Measurements from ENCODE around the gene LY6G5B.
A peak's percentile ranks its signal among the peaks of the same experiment; 100 is the strongest.
"Not testable (repeated sequence)": the region's sequence is repeated elsewhere in the genome, so short reads cannot be mapped to it uniquely, and the experiment has no call there.

Gene LY6G5B

DNA sequence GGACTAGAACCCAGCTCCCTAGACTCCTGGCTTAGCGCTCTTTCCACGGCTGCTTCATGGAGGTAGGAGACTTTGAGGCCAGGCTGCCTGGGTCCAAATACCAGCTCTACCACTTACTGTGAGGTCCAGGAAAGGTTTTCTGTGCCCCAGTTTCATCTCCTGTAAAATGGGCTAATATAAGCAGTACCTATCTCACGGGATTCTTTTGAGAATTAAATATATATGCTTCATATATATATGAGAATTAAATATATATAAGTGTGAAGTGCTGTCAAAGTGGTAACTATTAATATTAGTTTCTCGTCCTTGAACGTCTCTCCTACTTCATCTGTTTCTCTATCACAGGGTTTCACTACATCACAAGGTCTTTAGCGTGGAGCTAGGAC, 21.3 kb downstream of the LY6G5B start:
- DNase-seq (ENCODE audit: low read depth), result no peak

DNA sequence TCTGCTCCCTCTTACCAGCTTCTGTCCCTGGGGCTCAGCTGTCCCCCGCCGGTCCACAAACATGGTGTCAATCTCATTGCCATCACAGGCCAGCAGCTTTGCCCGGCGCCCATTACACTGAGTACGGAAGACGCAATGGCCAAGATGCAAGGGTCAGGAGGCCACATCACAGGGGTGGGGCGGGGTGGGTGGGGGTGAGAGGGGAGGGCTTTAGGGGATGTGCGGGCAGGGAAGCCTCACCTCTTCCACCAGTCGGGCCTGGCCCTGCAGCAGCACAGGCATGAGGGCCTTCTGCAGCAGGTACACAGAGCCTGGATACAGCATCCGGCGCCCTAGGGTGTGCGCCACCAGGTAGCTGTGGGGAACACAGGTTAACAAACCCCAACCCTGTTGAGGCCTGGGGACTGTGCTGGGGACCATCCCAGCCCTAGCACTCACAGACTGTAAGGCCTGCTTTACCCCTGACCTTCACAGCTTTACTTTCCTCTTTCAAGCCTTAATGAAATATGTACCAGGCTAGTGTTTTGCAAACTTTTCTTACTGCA, 21.9 kb downstream of the LY6G5B start:
- DNase-seq (ENCODE audit: low read depth), result no peak

DNA sequence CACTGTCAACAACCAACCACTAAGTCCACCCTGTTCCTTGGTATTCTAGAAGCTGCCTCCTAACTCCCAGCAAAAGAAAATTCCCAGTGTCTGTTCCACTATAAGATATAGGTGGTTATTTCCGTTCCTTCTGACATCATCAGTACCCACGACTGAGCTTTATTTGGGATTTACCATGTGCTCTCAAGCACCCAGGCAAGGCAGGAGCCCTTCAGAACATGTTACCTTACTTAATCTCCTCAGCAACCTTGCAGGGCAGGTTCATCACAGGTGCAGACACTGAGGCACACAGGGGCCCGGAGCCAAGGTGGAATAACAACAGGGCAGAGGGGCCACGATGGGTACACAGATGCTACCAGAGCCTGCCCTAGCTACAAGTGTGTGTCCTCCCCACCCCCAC, 22.6 kb downstream of the LY6G5B start:
- DNase-seq (ENCODE audit: low read depth), result no peak

DNA sequence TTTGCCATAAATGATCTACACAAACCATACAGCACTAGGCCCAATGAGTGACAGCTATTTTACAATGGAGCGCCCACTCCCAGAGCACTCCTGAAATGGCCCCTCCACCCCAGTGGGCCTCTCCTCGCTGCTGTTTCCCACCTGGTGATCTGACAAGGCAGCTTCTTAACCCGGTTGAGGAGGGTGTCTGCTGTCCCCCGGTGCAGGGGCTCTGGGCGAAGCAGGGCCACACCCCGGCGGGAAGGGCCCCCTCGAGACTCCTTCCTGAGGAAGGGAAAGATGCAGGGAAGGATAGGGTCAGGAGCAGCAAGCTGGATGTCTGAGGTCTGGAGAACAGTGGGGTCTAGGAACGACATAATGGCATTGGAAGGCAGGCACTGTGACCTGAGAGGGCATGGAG, 23.1 kb downstream of the LY6G5B start:
- DNase-seq (ENCODE audit: low read depth), result no peak

DNA sequence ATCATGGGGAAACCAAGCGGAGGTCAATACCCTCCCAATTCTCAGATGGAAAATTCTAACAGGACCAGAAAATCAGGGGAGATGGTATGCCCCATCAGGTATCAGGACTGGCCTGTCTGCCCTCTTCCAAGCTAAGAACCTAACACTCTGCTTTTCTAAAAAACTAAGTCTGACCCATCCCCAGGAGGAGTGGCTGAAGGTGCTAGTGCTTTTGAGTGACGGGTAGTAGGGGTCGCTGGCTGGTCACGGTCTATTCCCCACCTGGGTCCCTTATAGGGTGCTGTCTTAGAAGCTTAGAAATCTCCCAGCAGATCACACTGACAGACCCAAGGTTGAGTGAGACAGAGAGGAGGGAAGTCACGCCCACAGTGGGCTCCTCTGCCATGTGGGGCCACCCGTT, 23.8 kb downstream of the LY6G5B start:
- no peak for DNase-seq (ENCODE audit: low read depth)

DNA sequence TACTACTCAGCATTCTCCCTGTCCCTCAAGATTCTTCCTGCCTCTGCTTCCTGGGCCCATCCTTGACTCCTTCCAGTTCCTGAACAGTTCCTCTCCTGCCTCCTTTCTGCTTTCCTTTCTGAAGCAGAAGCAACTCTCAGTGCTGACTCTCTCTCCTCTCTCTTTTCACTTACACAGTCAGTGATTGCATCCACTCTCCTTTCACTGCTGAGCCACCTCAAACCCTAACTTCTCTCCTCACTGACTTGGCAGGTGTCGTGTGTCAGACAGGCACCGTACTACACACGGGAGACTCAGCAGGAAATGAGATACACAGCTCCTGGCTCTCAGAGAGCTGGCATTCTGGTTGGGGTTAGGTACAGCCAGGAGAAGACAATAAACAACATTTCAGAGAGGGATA, 27.8 kb downstream of the LY6G5B start:
- no peak for DNase-seq (ENCODE audit: low read depth)

DNA sequence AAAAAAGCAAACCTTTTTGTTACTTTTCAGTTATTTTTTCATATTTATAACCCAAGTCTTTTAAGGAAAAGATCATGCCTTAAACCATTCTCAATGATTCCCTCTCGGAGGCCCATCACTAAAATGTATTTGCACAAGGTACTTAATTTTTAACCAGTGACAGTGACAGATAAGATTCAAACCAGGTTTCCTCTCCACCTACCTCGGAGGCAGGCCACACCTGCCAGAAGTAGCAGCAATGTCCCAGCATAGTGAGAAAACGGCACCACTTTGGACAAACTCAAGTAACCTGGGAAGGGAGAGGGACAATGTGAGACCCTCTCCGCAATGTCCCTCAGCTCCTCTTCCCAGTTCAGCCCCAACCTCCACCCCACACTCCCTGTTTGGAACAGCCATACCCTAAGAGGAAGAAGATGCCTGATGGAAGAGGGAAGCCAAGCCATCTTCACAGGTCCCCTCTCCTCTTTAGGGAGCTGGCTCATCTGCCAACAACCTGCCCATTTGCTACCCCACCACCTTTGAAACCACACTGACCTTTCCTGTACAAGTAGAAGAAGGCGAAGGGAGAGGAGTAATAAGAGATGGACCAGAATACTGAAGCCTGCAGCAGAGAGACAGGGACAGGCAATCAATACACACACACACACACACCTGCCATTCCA, 31.1 kb downstream of the LY6G5B start:
- no peak for DNase-seq (ENCODE audit: low read depth)

DNA sequence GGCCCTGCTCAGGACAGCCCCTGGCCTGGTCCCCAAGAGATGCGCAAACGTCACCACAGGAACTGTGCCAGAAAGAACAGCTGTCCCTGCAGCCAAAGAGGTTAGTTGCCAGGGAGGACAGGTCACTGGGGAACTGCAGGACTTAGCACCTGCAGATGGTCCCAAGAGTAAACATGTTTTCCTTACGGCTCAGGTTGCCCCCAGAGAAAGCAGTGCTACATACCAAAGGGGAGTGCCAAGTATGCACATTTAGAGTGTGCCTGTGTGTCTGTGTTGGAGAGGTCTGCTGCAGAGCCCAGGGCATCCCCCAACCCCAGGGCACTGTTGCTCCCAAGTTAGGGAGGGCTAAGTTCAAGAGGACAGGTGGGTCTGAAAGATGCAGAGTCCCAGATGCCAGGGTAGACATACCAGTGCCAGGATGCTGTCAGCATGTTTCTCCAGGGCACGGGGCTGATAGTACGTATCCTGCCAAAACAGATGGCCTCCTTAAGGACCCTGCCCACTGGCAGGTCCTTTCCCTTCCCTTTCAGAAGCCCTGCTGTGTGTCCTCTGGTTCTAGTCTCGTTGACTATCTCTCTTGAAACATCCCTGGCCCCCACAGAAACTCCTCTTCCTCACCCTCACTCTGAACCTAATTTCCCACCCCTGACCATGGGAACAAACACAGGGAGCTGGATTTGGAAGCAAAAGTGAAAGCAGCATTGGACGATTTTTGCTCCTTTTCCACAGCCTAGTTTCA, 32.1 kb downstream of the LY6G5B start:
- no peak for DNase-seq (ENCODE audit: low read depth)

DNA sequence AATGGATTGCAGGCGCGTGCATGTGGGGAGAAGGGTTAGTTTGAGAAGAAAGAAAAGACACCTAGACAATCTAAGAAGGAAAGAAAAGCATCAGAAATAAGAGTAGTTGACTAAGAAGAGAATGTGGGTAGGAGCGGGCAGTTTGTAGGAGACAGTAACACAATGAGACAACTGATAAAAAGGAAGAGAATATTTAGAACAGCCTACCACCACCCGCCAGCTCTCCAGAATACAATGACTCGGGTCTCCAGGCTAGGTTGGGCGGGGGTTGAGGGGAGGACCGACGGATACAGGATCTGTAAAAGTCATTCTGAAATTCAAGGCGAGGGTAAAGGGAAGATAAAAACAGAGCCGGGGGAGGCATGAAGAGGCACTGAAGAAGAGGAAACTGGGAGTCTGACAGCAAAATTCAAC, 32.6 kb downstream of the LY6G5B start:
- no peak for DNase-seq (ENCODE audit: low read depth)

DNA sequence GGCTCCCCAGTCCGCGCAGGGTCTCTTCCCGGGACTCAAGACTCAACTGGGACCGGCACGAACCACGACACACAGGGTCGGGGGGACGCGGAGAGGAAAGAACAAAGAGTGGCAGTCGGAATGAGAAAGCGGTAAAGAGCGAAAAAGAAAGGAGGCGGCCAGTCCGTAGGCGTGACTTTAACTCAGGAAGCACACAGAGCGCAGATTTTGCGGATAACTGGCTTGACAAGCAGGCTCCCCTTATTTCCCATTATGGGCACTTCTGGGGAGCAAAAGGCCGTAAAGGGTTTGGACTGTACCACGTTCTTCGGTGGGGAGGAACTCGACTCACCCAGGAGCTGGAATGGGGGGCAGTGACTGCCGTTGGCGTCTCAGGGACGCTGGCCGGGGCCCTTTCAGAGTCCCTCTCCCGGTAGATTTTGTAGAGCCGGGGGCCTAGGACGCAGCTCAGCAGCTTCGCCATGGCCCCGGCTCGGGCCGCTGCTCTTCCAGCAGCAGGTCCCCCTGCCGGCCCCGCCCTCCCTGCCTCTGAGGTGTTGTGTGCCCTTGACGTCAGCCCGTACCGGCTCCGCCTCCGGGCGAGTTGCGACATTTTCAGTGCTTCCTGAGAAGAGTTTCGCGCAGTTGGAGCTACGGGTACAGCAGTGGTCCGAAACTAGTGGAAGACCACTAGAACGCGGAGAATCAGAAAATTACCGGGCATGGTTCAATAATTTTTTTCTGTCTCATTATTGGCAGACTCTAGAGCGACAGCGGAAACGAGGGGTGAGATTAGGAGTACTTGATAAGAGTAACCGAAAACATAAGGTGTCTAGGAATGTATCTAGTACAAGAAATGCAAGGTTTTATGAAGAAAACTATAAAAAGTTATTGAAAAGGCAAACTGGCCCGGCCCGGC, 33.3 kb downstream of the LY6G5B start, which contains the start of gene ABHD16A:
Gene ABHD16A (minus strand): TSS at position 506 of the 898 bp plus-strand sequence. CDS start 43 bp downstream, at position 463.
- DNase-seq (ENCODE audit: low read depth), result peak; percentile 94

DNA sequence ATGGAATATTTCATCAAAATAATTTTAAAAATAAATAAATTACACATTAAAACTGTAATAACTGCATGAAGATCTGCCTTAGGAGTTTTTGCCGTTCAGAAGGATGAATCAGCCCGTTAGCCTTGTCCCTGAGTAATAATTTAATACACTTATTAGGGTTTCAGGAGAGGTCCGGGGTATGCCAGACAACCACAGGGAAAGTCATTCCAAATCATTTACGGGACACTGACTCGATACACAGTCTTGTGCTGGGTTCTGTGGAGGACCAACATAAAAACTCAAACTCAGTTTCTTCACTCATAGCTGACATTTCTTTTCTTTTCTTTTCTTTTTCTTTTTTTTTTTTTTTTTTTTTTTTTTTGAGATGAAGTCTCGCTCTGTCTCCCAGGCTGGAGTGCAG, 36.2 kb downstream of the LY6G5B start:
- no peak for DNase-seq (ENCODE audit: low read depth)

DNA sequence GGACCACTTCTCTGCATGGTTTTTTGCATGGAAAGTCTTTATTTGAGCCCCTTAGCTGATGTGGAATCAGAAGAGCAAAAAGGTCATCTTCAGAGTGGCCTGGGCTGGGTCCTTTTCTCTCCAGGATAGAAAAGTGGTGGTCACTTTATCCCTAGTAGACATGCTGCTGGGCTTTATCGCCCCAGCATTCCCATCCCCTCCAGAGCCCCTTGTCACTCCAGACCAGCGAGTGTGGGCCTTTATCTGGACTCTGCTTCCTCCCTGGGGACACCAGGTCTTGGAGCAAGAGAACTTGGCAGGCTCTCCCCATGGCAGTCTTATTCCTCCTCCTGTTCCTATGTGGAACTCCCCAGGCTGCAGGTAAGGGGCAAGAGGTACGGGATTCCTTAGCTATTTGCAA, 36.8 kb downstream of the LY6G5B start, which contains the start of gene LY6G6F:
Gene LY6G6F (plus strand): TSS at position 268 of the 400 bp plus-strand sequence. CDS start 41 bp downstream, at position 309.
- no peak for DNase-seq (ENCODE audit: low read depth)

DNA sequence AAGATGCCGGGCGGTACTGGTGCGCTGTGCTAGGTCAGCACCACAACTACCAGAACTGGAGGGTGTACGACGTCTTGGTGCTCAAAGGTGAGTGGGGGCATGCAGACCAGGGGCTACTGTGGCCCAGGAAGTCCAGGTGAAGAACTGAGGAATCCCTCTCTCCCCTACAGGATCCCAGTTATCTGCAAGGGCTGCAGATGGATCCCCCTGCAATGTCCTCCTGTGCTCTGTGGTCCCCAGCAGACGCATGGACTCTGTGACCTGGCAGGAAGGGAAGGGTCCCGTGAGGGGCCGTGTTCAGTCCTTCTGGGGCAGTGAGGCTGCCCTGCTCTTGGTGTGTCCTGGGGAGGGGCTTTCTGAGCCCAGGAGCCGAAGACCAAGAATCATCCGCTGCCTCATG, 37.9 kb downstream of the LY6G5B start:
- no peak for DNase-seq (ENCODE audit: low read depth)

DNA sequence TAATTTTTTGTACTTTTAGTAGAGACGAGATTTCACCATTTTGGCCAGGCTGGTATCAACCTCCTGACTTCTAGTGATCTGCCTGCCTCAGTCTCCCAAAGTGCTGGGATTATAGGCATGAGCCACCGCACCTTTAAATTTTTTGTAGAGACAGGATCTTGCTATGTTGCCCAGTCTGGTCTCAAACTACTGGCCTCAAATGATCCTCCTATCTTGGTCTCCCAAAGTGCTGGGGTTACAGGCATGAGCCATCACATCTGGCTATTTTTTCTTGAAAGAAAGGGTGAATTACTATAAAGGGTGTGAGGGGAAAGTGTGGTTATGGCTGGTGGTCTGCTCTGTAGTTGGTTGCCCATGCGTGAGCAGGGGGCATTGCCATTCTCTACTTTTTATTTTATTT, 38.4 kb downstream of the LY6G5B start:
- DNase-seq (ENCODE audit: low read depth), result no peak

DNA sequence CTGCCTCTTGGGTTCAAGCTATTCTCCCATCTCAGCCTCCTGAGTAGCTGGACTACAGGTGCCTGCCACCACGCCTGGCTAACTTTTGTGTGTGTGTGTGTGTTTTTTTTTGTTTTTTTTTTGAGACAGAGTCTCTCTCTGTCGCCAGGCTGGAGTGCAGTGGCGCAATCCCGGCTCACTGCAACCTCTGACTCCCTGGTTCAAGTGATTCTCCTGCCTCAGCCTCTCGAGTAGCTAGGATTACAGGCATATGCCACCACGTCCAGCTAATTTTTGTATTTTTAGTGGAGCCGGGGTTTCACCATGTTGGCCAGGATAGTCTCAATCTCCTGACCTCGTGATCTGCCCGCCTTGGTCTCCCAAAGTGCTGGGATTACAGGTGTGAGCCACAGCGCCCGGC, 39.4 kb downstream of the LY6G5B start:
- DNase-seq (ENCODE audit: low read depth), result not testable (repeated sequence)

DNA sequence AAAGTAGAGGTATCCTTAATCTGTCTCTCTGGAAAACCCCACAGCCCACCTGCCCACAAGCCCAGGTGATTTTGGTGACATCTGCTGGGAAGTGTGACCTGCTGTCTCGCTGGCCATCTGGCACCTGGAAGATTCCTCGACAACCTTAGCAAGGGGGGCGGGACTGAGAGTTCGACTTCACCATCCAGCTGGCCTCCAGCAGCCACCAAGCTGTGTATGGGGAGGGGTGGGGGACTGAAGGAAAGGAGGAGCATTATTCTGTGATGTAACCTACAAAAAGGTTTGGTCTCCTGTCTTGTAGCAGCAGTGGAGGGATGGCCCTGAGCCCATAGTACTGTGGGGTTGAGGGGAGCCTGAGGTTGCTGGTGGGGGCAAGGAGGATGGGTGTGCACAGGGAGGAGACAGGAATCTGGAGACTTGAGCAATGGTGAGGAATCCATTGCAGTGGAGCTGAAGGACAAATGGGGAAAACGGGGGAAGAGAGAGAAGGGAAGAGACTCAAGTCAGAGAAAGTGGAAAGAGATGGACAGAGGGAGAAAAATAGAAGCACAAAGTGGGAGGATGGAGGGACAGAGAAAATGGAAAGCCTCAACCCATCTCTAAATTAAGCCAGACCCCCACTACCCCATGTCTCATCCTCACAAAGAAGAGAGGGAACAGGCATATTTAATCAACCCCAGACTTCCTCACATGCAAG, 40.9 kb downstream of the LY6G5B start:
- no peak for DNase-seq (ENCODE audit: low read depth)

DNA sequence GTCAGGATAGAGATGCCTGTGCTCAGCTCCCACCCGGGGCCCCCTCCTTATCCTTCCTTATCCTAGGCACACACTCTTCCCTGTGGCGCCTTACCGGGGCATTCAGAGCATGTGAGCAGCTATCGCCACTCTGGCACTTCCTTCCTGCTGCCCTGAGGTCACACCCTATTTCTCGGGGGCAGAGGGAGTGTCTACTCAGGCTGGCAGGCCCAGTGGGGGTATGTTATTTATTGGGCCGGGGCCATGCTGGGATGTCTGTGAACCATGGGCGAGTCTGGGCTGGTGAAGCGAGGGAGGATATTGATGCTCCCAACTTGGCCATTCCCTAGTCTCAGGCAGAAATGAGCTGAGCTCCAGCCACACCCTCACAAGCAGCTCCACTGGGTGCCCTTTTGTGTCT, 41.5 kb downstream of the LY6G5B start:
- no peak for DNase-seq (ENCODE audit: low read depth)

DNA sequence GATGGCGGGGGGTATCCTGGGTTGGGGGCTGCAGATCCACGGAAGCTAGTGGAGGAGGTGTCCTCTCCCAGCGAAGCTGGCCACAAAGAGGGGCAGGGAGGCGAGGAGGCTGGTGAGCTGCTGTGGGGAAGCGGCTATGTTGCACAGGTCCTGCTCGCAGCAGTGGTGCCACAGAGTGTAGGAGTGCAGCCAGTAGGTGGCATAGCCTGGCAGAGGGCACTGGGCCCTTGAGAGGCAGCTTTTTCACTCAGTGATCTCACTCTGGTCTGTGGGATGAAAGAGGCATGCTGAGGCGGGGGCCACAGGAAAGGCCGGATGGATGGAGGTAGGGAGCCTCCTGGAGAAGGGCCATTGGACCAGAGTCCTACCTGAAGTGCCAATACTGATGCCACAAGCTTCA, 42.5 kb downstream of the LY6G5B start:
- no peak for DNase-seq (ENCODE audit: low read depth)

DNA sequence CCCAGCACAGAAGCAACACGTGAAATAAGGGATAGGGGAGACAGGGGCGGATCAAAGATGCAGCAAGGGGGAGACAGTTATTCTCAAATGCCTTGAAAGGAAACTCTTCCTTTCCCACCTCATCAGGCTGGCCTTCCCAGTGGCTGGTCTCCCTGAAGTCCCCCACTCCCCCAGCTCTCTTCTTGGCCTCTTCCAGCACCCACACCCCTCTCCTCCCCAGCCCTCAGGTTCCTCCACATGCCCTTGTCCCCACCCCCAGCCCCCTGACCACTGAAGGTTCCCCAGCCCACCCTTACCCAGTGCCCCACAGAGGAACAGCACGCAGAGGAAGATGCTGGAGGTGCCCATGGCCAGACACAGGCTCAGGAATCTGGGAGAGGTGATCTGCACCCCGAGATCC, 43.7 kb downstream of the LY6G5B start:
- no peak for DNase-seq (ENCODE audit: low read depth)

DNA sequence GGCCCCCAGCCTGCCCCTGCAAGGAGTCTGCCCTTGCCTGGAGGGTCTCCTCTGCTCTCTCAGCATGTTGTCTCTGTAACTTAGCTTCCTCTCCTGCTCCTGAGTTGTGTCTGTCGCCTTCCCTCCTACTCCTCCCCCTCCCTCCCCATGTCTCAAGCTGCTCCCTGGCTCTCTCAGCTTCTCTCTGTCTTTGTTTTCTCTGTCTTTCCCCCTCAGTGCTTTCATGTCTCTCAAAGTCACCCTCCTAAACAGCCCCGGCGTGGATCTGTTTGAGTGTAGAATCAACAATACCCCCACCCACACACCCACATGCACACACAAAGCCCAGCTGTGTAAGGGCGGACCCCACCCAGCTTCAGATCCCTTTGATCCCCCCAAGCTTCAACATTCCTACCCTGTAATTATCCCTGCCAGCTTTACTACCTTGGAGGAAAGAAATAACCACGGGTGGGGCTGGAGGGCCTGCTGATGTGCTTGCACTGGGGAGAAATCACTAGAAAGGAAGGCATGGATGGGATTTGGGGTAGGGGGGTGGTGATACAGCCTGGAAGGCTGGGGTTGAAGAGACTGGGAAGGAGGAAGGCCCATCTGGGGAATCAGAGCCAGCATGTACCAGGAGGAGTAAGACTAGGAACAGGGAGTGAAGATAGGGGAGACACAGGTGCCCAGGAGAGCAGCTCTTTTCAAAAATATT, 44.4 kb downstream of the LY6G5B start:
- DNase-seq (ENCODE audit: low read depth), result no peak

Measured in T follicular helper cell (primary cell).